ENCODE measurements around the gene BANF2. TPM values are rescaled to one million over a fixed set of nuclear protein-coding genes. Genes with fewer than 3 reads are reported as not detected.

The BANF2 gene
- total RNA-seq, 1 donor from 2014 or later = not detected

DNA sequence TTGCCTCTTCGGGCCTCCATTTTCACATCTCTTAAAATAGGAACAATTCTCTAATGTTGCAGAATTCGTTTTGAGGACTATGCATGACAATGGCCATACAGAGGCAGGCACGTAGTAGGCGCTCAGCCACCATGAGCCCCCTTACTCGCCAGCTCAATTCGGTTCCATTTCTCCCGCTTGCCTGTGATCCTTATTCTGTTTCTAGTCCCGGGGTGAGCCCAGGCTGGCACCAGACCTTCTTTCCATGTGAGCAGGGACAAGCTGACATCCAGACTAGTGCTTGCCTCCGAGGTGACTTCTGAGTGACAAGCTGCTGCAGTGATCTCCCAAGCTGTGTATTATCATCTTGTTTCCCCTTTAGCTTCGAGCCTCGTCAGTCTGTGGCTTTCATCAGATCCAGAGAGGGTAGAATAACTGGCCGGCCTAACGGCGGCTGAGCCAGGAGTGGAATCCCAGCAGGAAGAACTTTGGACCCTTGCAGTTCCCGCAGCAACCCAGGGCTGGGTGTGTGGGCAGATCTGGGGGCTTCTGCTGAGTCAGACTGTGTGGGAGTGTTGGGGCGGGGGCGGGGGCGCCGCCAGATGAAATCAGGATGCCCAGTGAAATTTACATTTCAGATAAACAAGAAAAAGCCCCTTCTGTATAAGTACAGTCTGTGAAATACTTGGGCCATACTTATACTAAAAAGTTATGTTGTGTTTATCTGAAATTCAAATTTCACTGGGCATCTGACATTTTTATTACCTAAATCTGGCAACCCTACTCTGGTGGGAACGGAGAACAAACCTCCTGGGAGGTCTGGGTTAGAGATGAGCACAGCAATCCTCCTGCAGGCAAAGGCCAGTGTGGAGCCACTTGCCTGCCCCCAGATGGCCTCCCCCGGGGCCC lies 10.9 kb downstream of the BANF2 start:
- ATAC-seq = no peak

DNA sequence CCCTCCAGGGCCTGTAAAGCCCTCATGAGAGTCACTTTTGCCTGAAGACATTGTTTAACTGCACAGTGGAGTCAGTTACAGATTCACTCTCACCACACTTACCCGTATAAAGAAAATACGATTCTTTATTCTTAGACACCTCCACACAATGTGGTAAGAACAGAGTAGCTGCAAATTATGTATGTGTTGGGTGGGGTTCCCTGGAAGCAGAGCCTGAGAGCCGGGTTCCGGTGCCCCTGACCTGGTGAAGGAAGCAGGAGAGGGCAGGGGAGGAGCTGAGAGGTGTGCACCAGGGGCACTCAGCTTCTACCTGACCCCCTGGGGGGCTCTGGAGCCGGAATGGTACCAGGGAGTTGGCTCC lies 11.5 kb downstream of the BANF2 start:
- no peak for ATAC-seq

DNA sequence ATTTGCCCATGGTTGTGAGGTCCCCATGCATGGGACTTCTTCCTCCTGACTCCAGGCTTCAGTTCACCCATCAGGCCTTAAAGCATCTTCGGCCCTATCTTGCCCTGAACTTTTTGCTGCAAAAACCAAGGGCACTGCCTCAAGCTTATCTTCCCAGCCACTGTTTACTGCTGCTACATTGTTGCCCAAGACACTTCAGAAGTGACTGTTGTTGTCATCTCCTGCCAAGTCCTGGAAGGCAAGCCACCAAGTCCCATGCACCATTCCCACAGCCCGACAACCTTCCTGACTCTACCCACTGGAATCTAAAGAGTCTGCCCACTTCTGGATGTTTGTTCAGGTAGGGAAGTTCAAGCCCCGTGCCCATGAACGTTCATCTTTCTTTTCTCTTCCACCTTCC lies 12.4 kb downstream of the BANF2 start:
- ATAC-seq = no peak

DNA sequence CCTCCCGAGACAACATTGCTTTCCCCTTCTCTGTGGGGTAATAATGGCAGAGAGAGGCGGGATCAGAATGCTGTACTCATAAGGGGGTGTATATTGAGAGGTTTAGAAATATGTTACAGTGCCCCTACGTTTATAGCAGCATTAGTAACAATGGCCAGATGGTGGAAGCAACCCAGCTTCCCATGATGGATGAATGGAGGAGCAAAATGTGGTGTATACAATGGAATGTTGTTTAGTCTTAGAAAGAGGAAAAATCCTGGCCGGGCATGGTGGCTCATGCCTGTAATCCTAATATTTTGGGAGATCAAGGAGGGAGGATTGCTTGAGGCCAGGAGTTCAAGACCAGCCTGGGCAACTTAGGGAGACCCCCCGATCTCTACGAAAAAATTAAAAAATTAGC lies 12.9 kb downstream of the BANF2 start:
- ATAC-seq = no peak

DNA sequence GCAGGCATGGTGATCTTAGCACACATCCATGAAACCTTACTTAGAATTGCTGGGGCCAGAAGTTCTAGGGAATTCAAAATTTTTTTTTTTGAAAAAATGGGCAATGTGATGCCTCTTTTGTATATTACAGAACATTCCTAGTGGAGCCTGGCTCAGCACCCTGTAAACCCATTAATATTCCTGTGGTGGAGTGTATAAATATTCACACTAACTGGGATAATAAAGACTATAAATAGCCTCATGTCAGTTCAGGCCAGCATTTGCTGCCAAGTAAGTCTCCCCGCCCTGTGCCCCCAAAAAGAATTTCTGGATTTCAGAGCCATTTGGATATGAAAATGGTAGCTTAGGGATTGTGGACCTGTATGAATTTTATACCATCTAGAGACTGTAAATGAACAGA lies 14.8 kb downstream of the BANF2 start:
- no peak for ATAC-seq

DNA sequence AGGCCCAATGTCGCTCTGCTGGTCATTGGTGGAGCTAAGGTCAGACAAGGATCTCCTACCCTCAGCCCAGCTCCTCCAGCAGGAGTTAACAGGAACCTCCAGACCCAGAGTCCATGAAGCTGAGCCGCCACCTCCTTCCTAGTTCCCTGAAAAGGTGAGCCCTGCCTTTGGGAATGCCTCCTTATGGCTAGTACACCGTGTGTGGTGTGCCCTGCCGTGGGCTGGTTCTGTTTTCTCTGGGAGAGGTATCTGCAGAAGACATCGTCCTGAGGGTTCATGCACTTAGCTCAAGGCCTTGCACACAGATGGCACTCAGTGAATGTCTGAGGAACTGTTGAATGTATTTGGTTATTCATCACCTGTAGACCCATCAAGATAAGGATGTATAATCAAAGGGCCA lies 15.3 kb downstream of the BANF2 start:
- ATAC-seq = no peak

DNA sequence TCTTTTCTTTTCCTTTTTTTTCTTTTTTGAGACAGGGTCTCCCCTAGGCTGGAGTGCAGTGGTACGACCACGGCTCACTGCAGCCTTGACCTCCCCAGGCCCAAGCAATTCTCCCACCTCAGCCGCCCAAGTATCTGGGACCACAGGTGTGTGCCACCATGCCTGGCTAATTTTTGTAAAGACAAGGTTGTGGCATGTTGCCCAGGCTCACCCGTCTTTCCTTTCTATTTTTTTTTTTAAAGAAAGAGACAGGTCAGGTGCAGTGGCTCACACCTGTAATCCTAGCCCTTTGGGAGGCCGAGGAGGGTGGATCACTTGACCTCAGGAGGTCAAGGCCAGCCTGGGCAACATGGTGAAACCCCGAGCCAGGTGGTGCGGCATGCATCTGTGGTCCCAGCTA lies 16.6 kb downstream of the BANF2 start:
- ATAC-seq = no peak

DNA sequence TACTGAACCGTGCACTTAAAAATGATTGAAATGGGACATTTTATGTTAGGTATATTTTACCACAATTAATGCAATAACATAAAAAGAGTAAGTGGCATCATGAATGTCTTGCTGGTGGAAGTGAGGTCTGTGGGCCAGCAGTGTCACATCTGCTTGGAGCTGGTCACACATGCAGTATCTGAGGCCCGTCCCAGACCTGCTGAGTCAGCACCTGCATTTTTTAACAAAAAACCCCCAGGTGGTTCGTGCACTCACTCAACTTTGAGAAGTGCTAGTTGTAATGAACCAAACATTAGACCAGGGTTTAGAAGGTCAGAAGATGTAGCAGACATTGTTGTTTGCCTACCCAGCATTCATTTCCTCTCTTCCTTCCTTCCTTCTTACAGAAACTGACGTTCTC lies 21.0 kb downstream of the BANF2 start:
- ATAC-seq = no peak

DNA sequence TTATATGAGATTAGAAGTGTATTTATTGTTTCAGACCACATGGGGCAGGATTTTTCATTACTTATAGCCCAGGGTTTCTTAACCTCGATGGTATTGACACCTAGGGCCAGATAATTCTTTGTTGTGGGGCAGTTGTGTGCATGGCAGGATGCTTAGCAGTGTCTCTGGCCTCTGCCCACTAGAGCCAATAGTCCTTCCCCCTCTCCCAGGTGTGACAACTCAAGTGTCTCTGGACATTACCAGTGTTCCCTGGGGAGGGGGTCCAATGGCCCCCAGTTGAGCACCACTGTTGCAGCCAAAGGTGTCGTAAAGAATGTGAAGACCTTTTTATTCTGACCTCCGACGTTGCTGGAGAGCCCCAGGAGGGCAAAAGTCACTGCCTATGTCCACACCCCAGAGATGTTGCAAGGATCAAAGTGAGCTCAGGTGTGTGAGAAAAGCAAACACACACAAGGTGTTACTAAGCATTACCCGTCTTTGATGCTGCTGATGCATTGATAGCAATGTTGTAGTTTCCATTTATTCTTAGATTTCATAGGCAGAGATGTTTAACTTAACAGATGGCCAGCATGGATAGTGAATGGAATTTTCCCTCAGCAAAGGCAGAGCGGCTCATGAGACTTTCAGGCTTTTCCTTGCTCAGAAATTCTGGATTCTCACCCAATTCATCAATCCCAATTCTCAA lies 22.2 kb downstream of the BANF2 start:
- ATAC-seq = no peak

DNA sequence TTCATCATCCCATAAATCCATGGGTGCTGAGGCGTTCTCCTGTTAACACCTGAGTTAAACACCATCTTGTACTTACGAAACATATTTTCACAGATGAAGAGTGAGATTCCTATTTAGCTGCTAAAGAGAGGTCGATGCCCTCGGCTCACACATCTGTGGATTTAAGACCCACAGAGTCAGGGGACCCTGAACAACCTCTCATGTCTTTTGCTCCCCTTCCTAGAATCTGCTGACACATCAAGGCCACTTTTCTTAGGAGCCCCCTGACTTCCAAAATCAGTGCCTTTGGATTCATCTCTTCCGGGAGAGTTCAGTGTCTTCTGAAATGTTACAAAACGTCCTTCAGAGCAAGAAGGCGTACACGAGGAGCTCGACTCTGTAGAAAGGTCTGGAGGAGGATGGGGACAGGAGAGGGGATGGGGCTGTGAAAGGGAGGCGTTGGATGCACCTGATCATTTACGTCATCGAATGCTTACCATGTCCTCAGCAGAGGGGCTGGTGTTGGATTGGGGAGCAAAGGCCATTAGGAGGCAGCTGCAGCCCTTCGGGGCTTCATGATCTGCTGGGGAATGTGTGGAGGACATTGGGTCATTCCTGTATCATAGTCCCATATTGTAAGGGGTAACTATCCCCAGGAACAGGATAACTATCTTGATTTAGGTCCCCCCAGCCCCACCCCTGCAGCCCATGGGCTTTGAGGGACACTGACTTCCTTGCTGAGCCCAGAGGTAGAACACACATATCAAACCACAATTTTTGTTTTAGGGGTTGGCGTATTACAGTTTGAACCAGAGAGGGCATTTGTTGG lies 22.9 kb downstream of the BANF2 start:
- no peak for ATAC-seq

DNA sequence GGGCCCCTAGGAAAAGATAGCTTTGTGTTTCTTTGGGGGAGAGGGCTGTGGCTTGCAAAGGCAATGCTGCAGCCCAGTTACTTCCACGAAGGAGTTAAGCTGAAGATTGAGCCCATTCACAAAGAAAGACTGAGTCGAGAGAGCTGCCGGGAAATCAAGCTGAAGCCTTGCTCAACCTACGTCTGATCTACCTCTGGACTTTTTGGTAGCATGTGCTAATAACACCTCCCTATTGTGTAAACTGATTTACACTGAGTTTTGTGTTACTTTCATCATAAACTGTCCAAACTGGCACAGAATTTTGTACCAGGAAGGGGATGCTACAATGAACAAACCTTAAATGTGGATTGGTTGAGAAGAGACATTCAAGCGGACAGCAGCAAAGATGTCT lies 23.5 kb downstream of the BANF2 start:
- no peak for ATAC-seq

DNA sequence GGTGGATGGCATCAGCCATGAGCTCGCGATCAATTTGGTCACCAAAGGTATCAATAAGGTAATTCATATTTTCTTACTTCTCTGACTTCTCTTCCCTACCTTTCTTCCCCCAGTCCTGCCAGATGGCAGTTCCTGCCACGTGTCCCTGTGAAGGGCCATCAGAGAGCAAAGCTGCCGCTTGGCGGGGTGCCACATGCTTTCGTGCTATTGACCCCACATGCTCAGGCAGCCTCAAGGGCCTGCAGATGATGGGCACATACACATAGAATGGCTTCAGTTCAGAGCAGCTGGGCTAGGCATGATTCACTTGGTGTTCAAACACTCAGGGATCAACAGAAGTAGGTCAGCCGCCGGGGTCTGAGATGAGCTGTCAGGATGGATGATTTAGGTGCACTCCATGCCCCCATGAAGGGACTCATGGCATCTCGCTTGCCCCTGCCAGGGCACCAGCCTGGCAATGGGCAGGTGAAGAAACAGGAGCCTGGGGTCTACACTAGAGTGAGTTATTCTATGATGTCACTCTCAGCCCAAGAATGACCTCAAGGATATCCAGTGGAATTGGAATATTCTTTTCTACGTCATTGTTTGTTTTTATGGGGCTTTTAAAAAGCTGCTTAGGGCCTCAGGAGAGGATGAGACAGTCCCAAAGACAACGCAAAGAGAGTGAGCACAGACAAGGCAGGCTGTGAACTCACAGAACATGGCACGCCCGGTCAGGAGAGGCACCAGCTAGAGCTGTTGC lies 25.5 kb downstream of the BANF2 start:
- no peak for ATAC-seq

DNA sequence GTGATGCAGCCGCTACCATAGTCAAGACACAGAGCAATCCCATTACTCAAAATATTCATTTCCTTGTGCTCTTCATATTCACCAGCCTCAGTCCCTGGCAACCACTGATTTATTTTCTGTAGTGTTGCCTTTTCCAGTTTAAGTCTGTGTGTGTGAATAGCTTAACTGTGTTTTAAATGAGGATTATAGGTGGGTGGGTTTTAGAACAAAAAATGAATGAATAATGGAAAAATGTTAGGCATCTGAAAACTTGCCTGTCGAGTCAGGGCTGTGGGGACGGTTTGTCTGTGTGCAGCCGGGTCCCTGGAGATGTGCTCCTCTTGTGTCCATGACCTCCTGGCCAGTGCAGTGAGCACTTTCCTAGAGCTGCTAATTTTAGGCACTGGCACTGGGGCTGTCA lies 27.1 kb downstream of the BANF2 start:
- no peak for ATAC-seq

DNA sequence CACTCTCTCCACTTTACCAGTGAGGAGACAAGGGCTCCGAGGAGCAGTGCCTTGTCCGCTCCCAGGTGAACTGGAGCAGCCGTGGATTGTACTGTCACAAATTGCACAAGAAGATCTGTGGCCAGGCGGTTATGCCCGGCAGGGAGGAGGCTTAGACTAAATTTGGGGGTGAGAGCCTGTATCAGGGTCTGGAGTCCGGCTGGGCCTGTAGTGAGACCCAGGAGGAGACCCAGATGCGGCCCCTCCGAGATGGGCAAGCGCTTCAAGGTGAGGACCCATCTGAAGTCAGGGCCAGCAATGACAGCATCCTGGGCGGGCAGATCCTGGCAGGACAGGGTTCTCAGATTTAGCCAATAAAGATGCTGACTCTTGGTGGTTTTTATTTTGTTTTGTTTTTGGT lies 27.6 kb downstream of the BANF2 start:
- no peak for ATAC-seq

DNA sequence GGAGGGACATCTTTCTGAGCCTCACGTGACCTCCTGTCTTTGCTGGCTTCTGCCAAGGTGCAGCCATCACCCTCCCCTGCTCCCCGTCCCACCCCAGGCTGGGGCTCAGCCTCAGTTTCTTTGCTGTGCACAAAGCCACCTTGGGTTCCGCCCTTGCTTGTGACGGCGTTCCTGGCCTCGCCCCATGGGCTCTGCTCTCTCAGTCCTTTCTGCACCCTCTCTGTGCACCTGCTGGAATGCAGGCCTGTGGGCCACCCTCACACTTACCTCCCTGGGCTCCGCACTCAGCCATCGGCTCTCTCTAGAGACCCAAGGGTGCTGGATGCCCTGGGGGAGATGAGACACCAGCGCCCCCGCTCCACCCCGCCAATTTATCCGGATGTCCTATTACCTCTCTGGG lies 28.3 kb downstream of the BANF2 start:
- no peak for ATAC-seq

DNA sequence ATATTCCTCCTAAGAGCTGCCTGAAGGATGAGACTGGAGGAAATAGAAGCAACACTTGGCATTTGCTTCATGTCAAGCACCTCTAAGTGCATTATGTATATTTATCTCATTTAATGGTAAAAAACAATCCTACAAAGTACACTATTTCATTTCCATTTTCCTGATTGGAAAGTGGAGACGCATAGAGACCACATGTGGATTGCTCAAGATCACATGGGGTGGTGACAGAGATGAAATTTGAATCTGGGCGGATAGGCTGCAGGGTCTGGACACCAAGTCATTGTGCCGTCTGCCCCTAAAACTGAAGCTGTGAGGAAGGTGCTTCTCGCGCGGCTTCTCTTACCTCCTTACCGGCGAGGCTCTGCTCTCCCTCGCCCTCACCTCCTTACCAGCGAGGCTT lies 30.3 kb downstream of the BANF2 start:
- ATAC-seq = no peak

DNA sequence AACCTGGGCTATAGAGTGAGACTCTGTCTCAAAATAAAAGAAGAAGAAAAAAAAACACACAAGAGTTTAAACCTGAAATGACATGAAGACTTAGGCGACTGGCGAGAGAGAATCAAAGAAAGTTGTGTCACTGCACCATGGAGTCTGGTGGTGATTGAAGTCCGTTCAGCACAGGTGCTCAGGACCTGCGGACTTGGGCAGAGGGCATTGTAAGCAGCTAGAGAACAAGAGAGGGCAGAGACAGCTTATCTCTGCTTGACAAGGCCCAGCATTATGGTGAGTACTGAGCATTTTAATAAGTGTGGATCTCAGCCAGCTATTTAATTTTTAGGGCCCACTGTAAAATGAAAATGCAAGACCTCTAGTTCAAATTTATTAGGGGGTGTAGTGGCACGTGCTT lies 31.5 kb downstream of the BANF2 start:
- no peak for ATAC-seq

DNA sequence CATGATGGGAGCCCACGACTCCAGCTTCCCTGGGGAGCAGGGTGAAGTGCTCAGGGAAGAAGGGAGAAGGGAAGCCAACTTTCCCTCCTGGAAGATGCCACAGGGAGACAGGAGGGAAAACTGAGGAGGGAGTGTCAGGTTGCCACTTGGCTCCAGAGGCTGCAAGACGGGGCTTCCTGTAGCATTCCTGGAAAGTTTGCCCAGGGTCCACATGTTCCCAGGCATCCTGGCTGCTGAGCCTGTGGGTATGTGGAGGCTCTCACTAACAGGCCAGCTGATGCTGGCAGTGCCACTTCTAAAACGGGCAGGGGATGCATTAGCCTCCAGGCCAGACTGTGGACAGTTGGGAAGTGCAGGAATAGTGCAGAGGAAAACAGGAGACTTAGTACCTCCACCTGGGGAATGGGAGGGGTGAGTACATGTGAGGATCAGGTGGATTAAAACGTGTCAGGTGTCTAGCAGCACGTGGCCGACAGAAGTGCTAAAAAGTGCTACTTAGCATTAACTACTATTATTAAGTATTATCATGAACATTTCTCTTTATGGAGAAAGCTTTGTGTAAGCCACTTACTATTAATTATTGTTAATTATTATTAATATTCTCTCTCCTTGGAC lies 33.2 kb downstream of the BANF2 start:
- ATAC-seq = no peak

DNA sequence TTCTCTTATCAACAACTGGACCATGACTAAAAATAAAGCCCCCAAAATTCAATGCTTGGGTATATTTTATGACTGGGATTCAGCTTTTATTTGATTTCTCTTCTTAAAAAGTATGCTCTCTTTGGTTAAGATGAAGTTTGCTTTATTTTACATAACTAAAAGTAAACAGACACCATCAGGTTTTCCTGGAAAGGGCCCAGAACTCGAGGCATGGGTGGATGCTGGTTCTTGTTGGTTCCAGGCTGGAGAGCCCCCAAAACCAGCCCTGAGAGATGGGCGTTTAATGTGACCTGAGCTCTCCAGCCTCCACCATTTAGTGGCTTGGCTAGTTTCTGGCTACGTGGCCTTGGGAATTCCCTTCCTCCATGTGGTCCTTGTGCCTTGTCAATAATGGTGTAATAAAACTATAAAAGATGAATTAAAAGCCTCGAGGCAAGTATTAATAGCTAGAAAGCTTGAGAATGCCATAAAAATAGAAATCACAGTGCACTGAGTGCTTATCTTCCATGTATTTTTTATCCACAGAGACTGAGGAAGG lies 34.1 kb downstream of the BANF2 start:
- ATAC-seq = no peak

DNA sequence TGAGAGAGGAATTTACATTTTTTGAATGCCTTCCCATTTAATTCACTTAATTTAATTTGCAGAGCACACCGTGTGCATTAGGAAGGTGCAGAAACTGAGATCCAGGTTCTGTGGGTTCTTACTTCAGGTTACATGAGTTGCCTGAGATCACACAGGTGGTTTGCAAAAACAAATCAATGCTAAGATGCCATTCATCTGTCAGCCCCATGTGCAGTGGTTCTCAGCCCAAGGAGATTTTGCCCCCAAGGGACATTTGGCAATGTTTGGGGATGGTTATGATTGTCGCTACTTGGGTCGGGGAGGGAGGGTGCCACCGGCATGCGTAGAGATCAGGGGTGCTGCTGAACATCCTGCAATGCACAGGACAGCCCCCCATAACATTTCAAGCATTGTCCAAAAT lies 34.6 kb downstream of the BANF2 start:
- no peak for ATAC-seq

DNA sequence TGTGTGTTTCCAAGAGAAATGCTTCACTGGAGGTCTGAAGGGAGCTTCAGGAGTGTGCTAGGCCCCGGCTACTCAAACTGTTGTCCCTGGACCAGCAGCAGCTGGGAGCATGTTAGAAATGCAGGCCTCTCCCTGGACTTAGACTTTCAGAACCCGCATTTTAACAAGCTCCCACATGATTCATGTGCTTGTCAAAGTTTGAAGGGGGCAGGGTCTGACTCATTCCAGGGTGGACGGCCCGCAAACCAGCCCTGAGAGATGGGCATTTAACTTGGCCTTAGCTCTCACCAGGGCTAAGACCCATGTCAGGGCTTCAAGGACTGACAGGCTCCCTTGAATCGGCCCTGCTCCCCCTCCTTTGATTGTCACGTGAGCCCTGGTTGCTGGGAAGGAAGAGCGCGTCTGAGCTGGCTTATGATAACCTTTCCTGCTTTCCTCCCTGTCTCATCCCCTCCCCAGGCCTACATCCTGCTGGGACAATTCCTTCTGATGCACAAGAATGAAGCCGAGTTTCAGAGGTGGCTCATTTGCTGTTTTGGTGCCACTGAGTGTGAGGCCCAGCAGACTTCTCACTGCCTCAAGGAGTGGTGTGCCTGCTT lies 35.5 kb downstream of the BANF2 start:
- no peak for ATAC-seq
